H7 (cell line): ENCODE data around the gene AMBRA1. TPM values are rescaled to one million over a fixed set of nuclear protein-coding genes. Genes with fewer than 3 reads are reported as not detected.
"Not testable (repeated sequence)": the region's sequence is repeated elsewhere in the genome, so short reads cannot be mapped to it uniquely, and the experiment has no call there.

Experiments used
- DNase-seq: peaks from one replicate; pipeline ENCODE4 v3.0.0; 2012
- H3K27me3 ChIP-seq: 2 replicates; pipeline ENCODE4 v1.6.0; 2011; ENCODE audit warnings: mild to moderate bottlenecking, low read length; ENCODE audit not compliant: control insufficient read depth, insufficient read depth
- H3K36me3 ChIP-seq: replicated peaks from 2 replicates; pipeline ENCODE4 v1.5.1; 2011; ENCODE audit warnings: low read length; ENCODE audit not compliant: control insufficient read depth, insufficient read depth
- H3K4me3 ChIP-seq: 2 replicates; pipeline ENCODE4 v1.5.1; 2011; ENCODE audit warnings: low read depth, mild to moderate bottlenecking, control low read depth, low read length, moderate library complexity; ENCODE audit not compliant: insufficient read depth
- total RNA-seq: library from RNA; depleted of rRNA; stranded (reverse); fragments of >200 nt; shearing (Covaris generic); gene quantifications from 2 replicates; pipeline ENCODE4 v1.2.3, GENCODE V29; 2014

The AMBRA1 gene
- total RNA-seq, 1 experiment from 2014 or later: 42.5 TPM

- no peaks in the 10 kb centered on the region for H3K27me3 ChIP-seq
- no peaks in the 10 kb centered on the region for H3K36me3 ChIP-seq
- H3K4me3 ChIP-seq: no peak overlapping the region
- DNase-seq: no peak
These were observed 69.5 kb downstream of the AMBRA1 start for GRCh38 chr11:46524201-46524770.

- H3K27me3 ChIP-seq: no peaks in the 10 kb centered on the region
- no peaks in the 10 kb centered on the region for H3K36me3 ChIP-seq
- no peak overlapping the region for H3K4me3 ChIP-seq
- DNase-seq: no peak
These were observed 70.5 kb downstream of the AMBRA1 start for GRCh38 chr11:46523290-46523689.

GRCh38 chr11:46522682-46523281 lies 71.0 kb downstream of the AMBRA1 start:
- Histone ChIP-seq H3K36me3 (no peaks in the 10 kb centered on the region), H3K4me3 (no peak overlapping the region), H3K27me3 (no peaks in the 10 kb centered on the region)
- no peak for DNase-seq

- DNase-seq: no peak
- Histone ChIP-seq H3K36me3 (no peaks in the 10 kb centered on the region), H3K4me3 (no peak overlapping the region), H3K27me3 (no peaks in the 10 kb centered on the region)
These were observed 71.7 kb downstream of the AMBRA1 start for GRCh38 chr11:46521961-46522681.

- DNase-seq: no peak
- Histone ChIP-seq H3K36me3 (no peaks in the 10 kb centered on the region), H3K27me3 (no peaks in the 10 kb centered on the region), H3K4me3 (no peak overlapping the region)
These were observed 72.7 kb downstream of the AMBRA1 start for GRCh38 chr11:46520971-46521745.

GRCh38 chr11:46519351-46519750 lies 74.5 kb downstream of the AMBRA1 start:
- DNase-seq: no peak
- no peaks in the 10 kb centered on the region for H3K36me3 ChIP-seq
- no peaks in the 10 kb centered on the region for H3K27me3 ChIP-seq
- no peak overlapping the region for H3K4me3 ChIP-seq

GRCh38 chr11:46518928-46519327 lies 74.9 kb downstream of the AMBRA1 start:
- H3K4me3 ChIP-seq, DNase-seq, H3K36me3 ChIP-seq, H3K27me3 ChIP-seq: not testable (repeated sequence)

- no peak for DNase-seq
- H3K27me3 ChIP-seq: no peaks in the 10 kb centered on the region
- H3K36me3 ChIP-seq: no peaks in the 10 kb centered on the region
- H3K4me3 ChIP-seq: no peak overlapping the region
These were observed 79.5 kb downstream of the AMBRA1 start for GRCh38 chr11:46514370-46514769.

- DNase-seq: no peak
- no peak overlapping the region for H3K4me3 ChIP-seq
- no peaks in the 10 kb centered on the region for H3K27me3 ChIP-seq
- H3K36me3 ChIP-seq: no peaks in the 10 kb centered on the region
These were observed 79.9 kb downstream of the AMBRA1 start for GRCh38 chr11:46513934-46514342.

- no peak for DNase-seq
- peaks cover 1% of the 10 kb centered on the region for H3K36me3 ChIP-seq
- H3K27me3 ChIP-seq: no peaks in the 10 kb centered on the region
- no peak overlapping the region for H3K4me3 ChIP-seq
These were observed 81.5 kb downstream of the AMBRA1 start for GRCh38 chr11:46512261-46512881.

GRCh38 chr11:46511342-46511741 lies 82.5 kb downstream of the AMBRA1 start:
- Histone ChIP-seq H3K27me3 (no peaks in the 10 kb centered on the region), H3K4me3 (no peak overlapping the region), H3K36me3 (peaks cover 1% of the 10 kb centered on the region)
- no peak for DNase-seq

GRCh38 chr11:46508360-46508759 lies 85.5 kb downstream of the AMBRA1 start:
- H3K4me3 ChIP-seq: no peak overlapping the region
- H3K36me3 ChIP-seq: peaks cover 4% of the 10 kb centered on the region
- DNase-seq: no peak
- H3K27me3 ChIP-seq: no peaks in the 10 kb centered on the region

- DNase-seq: no peak
These were observed 87.4 kb downstream of the AMBRA1 start for GRCh38 chr11:46506483-46506791.

GRCh38 chr11:46505741-46506482 lies 87.9 kb downstream of the AMBRA1 start:
- H3K36me3 ChIP-seq: peaks cover 4% of the 10 kb centered on the region
- no peaks in the 10 kb centered on the region for H3K27me3 ChIP-seq
- H3K4me3 ChIP-seq: no peak overlapping the region
- DNase-seq: no peak

More at GRCh38 chr11:46506483-46506791, 87.4 kb downstream of the AMBRA1 start:
- H3K4me3 ChIP-seq: no peak overlapping the region
- no peaks in the 10 kb centered on the region for H3K27me3 ChIP-seq
- H3K36me3 ChIP-seq: peaks cover 4% of the 10 kb centered on the region
